PC-3 (cell line): ENCODE data around the gene OLFML2B. TPM values are rescaled to one million over a fixed set of nuclear protein-coding genes. Genes with fewer than 3 reads are reported as not detected.

Source experiments
- ATAC-seq: fragments of 200-7000 bp; cut with Tn5 transposase; 2 replicates; pipeline ENCODE4 v1.9.1; 2020; ENCODE audit warnings: mild to moderate bottlenecking, moderate library complexity
- BruUV-seq: library from RNA; stranded (reverse); fragments of 400-500 nt; replicated peaks from 2 replicates; lab custom pipeline; 2021; lab: Mats Ljungman, UMichigan
- CTCF ChIA-PET: fragments of 300-600 bp; sonication (Branson Sonifier 250); formaldehyde crosslinking; loops from one replicate; lab custom pipeline; 2022; ENCODE audit warnings: antibody characterized with exemption; lab: Charles Lee
- POLR2A ChIA-PET: fragments of 300-600 bp; sonication (Branson Sonifier 250); formaldehyde crosslinking; loops from one replicate; lab custom pipeline; 2022; ENCODE audit warnings: antibody characterized with exemption; ENCODE audit not compliant: unreplicated experiment; lab: Charles Lee
- DNase-seq: peaks from one replicate; pipeline ENCODE4 v3.0.0-alpha.2; 2015
- H2AFZ ChIP-seq: fragments of 300-600 bp; sonication (generic); 2 replicates; pipeline ENCODE4 v1.6.0; 2016; ENCODE audit warnings: antibody characterized with exemption, low read length
- H3F3A ChIP-seq: fragments of 300-600 bp; sonication (generic); one replicate; pipeline ENCODE4 v1.6.0; 2017; ENCODE audit warnings: antibody characterized with exemption, low read length, control low read depth, mild to moderate bottlenecking; ENCODE audit not compliant: unreplicated experiment
- H3K27ac ChIP-seq: fragments of 300-600 bp; sonication (generic); 2 replicates; pipeline ENCODE4 v1.5.1; 2016; ENCODE audit warnings: mild to moderate bottlenecking, low read length
- H3K27me3 ChIP-seq: fragments of 300-600 bp; sonication (generic); 2 replicates; pipeline ENCODE4 v1.6.1; 2016; ENCODE audit warnings: low read length, mixed read lengths
- H3K36me3 ChIP-seq: fragments of 300-600 bp; sonication (generic); 2 replicates; pipeline ENCODE4 v1.6.1; 2016; ENCODE audit warnings: low read depth, mixed run types, low read length, mixed read lengths
- H3K4me1 ChIP-seq: fragments of 300-600 bp; sonication (generic); 2 replicates; pipeline ENCODE4 v1.5.1; 2016; ENCODE audit warnings: low read length; ENCODE audit not compliant: insufficient read depth
- H3K4me2 ChIP-seq: fragments of 300-600 bp; sonication (generic); 2 replicates; pipeline ENCODE4 v1.6.0; 2016; ENCODE audit warnings: low read length
- H3K4me3 ChIP-seq: fragments of 300-600 bp; sonication (generic); 2 replicates; pipeline ENCODE4 v1.5.1; 2016; ENCODE audit warnings: mild to moderate bottlenecking, low read length, mixed read lengths
- H3K79me2 ChIP-seq: fragments of 300-600 bp; sonication (generic); 2 replicates; pipeline ENCODE4 v1.6.1; 2017; ENCODE audit warnings: low read length, mixed read lengths
- H3K9ac ChIP-seq: fragments of 300-600 bp; sonication (generic); 2 replicates; pipeline ENCODE4 v1.6.0; 2016; ENCODE audit warnings: mild to moderate bottlenecking, low read length
- H3K9me2 ChIP-seq: fragments of 300-600 bp; sonication (generic); replicated peaks from 2 replicates; pipeline ENCODE4 v1.6.1; 2016; ENCODE audit warnings: mixed run types, low read length, mixed read lengths
- H3K9me3 ChIP-seq: fragments of 300-600 bp; sonication (generic); 2 replicates; pipeline ENCODE4 v1.6.1; 2016; ENCODE audit warnings: low read length, mixed read lengths
- H4K20me1 ChIP-seq: fragments of 300-600 bp; sonication (generic); 2 replicates; pipeline ENCODE4 v1.6.1; 2016; ENCODE audit warnings: low read length, mixed read lengths
- CTCF ChIP-seq: fragments of 300-600 bp; sonication (generic); conservative IDR thresholded peaks from 2 replicates; pipeline ENCODE4 v1.5.1; 2017; ENCODE audit warnings: antibody characterized with exemption, low read depth, mild to moderate bottlenecking, low read length
- EZH2 ChIP-seq: fragments of 300-600 bp; sonication (generic); IDR thresholded peaks from one replicate; pipeline ENCODE4 v1.6.1; 2017; ENCODE audit warnings: antibody characterized with exemption, mild to moderate bottlenecking, low read length; ENCODE audit not compliant: unreplicated experiment
- EZH2phosphoT487 ChIP-seq: fragments of 300-600 bp; sonication (generic); IDR thresholded peaks from 2 replicates; pipeline ENCODE4 v1.6.1; 2018; ENCODE audit warnings: mild to moderate bottlenecking, antibody characterized with exemption, low read length, borderline replicate concordance
- intact Hi-C: fragments of 100-400 bp; cut with micrococcal nuclease; formaldehyde crosslinking; loops from 2 replicates; pipeline ENCODE4 v1.9.0; 2023
- total RNA-seq: library from RNA; depleted of rRNA; stranded (reverse); fragments of >200 nt; gene quantifications from 2 replicates; pipeline ENCODE4 v1.2.3, GENCODE V29; 2014

The OLFML2B gene
- total RNA-seq, 1 experiment from 2014 or later, result 1.4 TPM

- Histone ChIP-seq H3K27me3 (no peaks in the 10 kb centered on the region), H2AFZ (no peak overlapping the region), H3K4me2 (no peak overlapping the region), H3K79me2 (no peaks in the 10 kb centered on the region), H3K36me3 (no peaks in the 10 kb centered on the region), H3K4me3 (no peak overlapping the region), H3F3A (no peaks in the 10 kb centered on the region), H3K27ac (no peak overlapping the region), H3K9ac (no peak overlapping the region), H3K9me2 (no peaks in the 10 kb centered on the region), H3K9me3 (no peaks in the 10 kb centered on the region), H4K20me1 (no peaks in the 10 kb centered on the region), H3K4me1 (no peaks in the 10 kb centered on the region)
- DNase-seq (no peak), ATAC-seq (no peak)
- ChIA-PET CTCF (no interaction called here), POLR2A (no interaction called here)
- TF ChIP-seq CTCF (no peak), EZH2 (no peak), EZH2phosphoT487 (no peak)
- intact Hi-C loops, result no loop called here
- no TSS peak for BruUV-seq
These were observed 12.2 kb downstream of the OLFML2B start for GRCh38 chr1:162011337-162012012.

GRCh38 chr1:162010175-162010506 lies 13.5 kb downstream of the OLFML2B start:
- H3K36me3 ChIP-seq, result no peaks in the 10 kb centered on the region
- ChIA-PET POLR2A (no interaction called here), CTCF (no interaction called here)
- no peaks in the 10 kb centered on the region for H3K9me3 ChIP-seq
- H3K79me2 ChIP-seq, result no peaks in the 10 kb centered on the region
- no TSS peak for BruUV-seq
- DNase-seq (no peak), ATAC-seq (no peak)
- no peaks in the 10 kb centered on the region for H3K27me3 ChIP-seq
- H2AFZ ChIP-seq, result no peak overlapping the region
- no peak overlapping the region for H3K9ac ChIP-seq
- TF ChIP-seq EZH2 (no peak), EZH2phosphoT487 (no peak), CTCF (no peak)
- H3K9me2 ChIP-seq, result no peaks in the 10 kb centered on the region
- no peaks in the 10 kb centered on the region for H3K4me1 ChIP-seq
- H3K27ac ChIP-seq, result no peak overlapping the region
- intact Hi-C loops, result no loop called here
- no peak overlapping the region for H3K4me3 ChIP-seq
- no peak overlapping the region for H3K4me2 ChIP-seq
- H3F3A ChIP-seq, result no peaks in the 10 kb centered on the region
- no peaks in the 10 kb centered on the region for H4K20me1 ChIP-seq

- H3K36me3 ChIP-seq, result no peaks in the 10 kb centered on the region
- no peak overlapping the region for H3K27ac ChIP-seq
- no peaks in the 10 kb centered on the region for H3K9me3 ChIP-seq
- H3K27me3 ChIP-seq, result no peaks in the 10 kb centered on the region
- ATAC-seq, result no peak
- DNase-seq, result no peak
- H2AFZ ChIP-seq, result no peak overlapping the region
- CTCF ChIA-PET, result no interaction called here
- no peak overlapping the region for H3K4me3 ChIP-seq
- no peak for TF ChIP-seq CTCF
- TF ChIP-seq EZH2, result no peak
- TF ChIP-seq EZH2phosphoT487, result no peak
- no peaks in the 10 kb centered on the region for H4K20me1 ChIP-seq
- no peak overlapping the region for H3K4me2 ChIP-seq
- BruUV-seq, result no TSS peak
- H3F3A ChIP-seq, result no peaks in the 10 kb centered on the region
- intact Hi-C loops, result no loop called here
- no peaks in the 10 kb centered on the region for H3K9me2 ChIP-seq
- H3K4me1 ChIP-seq, result peaks cover 3% of the 10 kb centered on the region
- no peaks in the 10 kb centered on the region for H3K79me2 ChIP-seq
- H3K9ac ChIP-seq, result no peak overlapping the region
- POLR2A ChIA-PET, result no interaction called here
These were observed 14.0 kb downstream of the OLFML2B start for GRCh38 chr1:162009501-162010174.
